Uterus (tissue), 2 donors: ENCODE data around the gene AASDHPPT.

ENCODE experiments used
- POLR2A ChIP-seq, 2 donors: fragments of 450-650 bp; IDR thresholded peaks; one replicate each; pipeline ENCODE4 v1.6.1; 2016; ENCODE audit warnings: antibody characterized with exemption in 2 of 2, mild to moderate bottlenecking in 1 of 2, moderate library complexity in 1 of 2
- TF ChIP-seq, protein P1 (sequence below), 4 experiments: fragments of 200-600 bp in 2 of 4; fragments of 450-650 bp in 2 of 4; sonication (generic) in 2 of 4; IDR thresholded peaks; one replicate each; pipeline ENCODE4 v1.5.1; 2016 to 2019; ENCODE audit warnings: antibody characterized with exemption in 4 of 4, mild to moderate bottlenecking in 2 of 4, moderate library complexity in 1 of 4

- TF ChIP-seq, protein P1, sequence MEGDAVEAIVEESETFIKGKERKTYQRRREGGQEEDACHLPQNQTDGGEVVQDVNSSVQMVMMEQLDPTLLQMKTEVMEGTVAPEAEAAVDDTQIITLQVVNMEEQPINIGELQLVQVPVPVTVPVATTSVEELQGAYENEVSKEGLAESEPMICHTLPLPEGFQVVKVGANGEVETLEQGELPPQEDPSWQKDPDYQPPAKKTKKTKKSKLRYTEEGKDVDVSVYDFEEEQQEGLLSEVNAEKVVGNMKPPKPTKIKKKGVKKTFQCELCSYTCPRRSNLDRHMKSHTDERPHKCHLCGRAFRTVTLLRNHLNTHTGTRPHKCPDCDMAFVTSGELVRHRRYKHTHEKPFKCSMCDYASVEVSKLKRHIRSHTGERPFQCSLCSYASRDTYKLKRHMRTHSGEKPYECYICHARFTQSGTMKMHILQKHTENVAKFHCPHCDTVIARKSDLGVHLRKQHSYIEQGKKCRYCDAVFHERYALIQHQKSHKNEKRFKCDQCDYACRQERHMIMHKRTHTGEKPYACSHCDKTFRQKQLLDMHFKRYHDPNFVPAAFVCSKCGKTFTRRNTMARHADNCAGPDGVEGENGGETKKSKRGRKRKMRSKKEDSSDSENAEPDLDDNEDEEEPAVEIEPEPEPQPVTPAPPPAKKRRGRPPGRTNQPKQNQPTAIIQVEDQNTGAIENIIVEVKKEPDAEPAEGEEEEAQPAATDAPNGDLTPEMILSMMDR (IDR thresholded peaks at IDR 0.05): no peak
- TF ChIP-seq POLR2A (IDR thresholded peaks at IDR 0.05): no peak
Measured at GRCh38 chr11:106101819-106102218, 24.4 kb downstream of the AASDHPPT start.
